WTC11 (cell line): ENCODE measurements around the gene TMEM258. TPM values are rescaled to one million over a fixed set of nuclear protein-coding genes. Genes with fewer than 3 reads are reported as not detected.

Experiments
- ATAC-seq: fragments of 200-7000 bp; cut with Tn5 transposase; 2 replicates; pipeline ENCODE4 v1.10.0; 2021; ENCODE audit warnings: mild to moderate bottlenecking, moderate library complexity
- CTCF ChIA-PET: fragments of 300-600 bp; sonication (Branson Sonifier 250); formaldehyde crosslinking; loops from one replicate; lab custom pipeline; 2021; ENCODE audit warnings: antibody characterized with exemption; lab: Charles Lee
- POLR2A ChIA-PET: fragments of 350-600 bp; sonication (Branson Sonifier 250); formaldehyde crosslinking; loops from one replicate; lab custom pipeline; 2021; ENCODE audit warnings: antibody characterized with exemption; lab: Charles Lee
- DNase-seq: peaks from one replicate; pipeline ENCODE4 v3.0.0; 2021; ENCODE audit warnings: low spot score
- H3K27ac Mint-ChIP-seq: 2 replicates; pipeline ENCODE4 v1.8.0; 2021; ENCODE audit warnings: mixed read lengths
- H3K27me3 Mint-ChIP-seq: 2 replicates; pipeline ENCODE4 v1.8.0; 2021; ENCODE audit warnings: low read depth, mild to moderate bottlenecking, moderate library complexity, mixed read lengths
- H3K36me3 Mint-ChIP-seq: 2 replicates; pipeline ENCODE4 v1.8.0; 2021; ENCODE audit warnings: mixed read lengths
- H3K4me1 Mint-ChIP-seq: 2 replicates; pipeline ENCODE4 v1.8.0; 2022; ENCODE audit warnings: mixed read lengths
- H3K4me3 Mint-ChIP-seq: 2 replicates; pipeline ENCODE4 v1.8.0; 2021; ENCODE audit warnings: mild to moderate bottlenecking, moderate library complexity, mixed read lengths
- H3K9me3 Mint-ChIP-seq: 2 replicates; pipeline ENCODE4 v1.8.0; 2021; ENCODE audit warnings: mixed read lengths
- CBFB ChIP-seq: sonication (generic); formaldehyde crosslinking; IDR thresholded peaks from 2 replicates; pipeline ENCODE4 v1.8.1; 2022; ENCODE audit warnings: mild to moderate bottlenecking, low read depth, missing genetic modification reagents
- ETV6 ChIP-seq: sonication (generic); formaldehyde crosslinking; IDR thresholded peaks from 2 replicates; pipeline ENCODE4 v1.8.1; 2022; ENCODE audit warnings: mild to moderate bottlenecking, missing genetic modification reagents
- GABPB1 ChIP-seq: sonication (generic); formaldehyde crosslinking; IDR thresholded peaks from 2 replicates; pipeline ENCODE4 v1.8.1; 2023; ENCODE audit warnings: mild to moderate bottlenecking, missing genetic modification reagents
- HMGA2 ChIP-seq: fragments of 250-450 bp; sonication (Bioruptor Pico); IDR thresholded peaks from 2 replicates; pipeline ENCODE4 v1.4.0; 2021; ENCODE audit warnings: mild to moderate bottlenecking, moderate library complexity
- ZNF121 ChIP-seq: sonication (generic); formaldehyde crosslinking; IDR thresholded peaks from 2 replicates; pipeline ENCODE4 v1.8.0; 2023; ENCODE audit warnings: missing genetic modification reagents
- ZNF138 ChIP-seq: sonication (generic); formaldehyde crosslinking; conservative IDR thresholded peaks from 2 replicates; pipeline ENCODE4 v1.8.1; 2022; ENCODE audit warnings: mild to moderate bottlenecking, moderate library complexity, missing genetic modification reagents
- ZNF423 ChIP-seq: fragments of 250-450 bp; sonication (Bioruptor Pico); IDR thresholded peaks from 2 replicates; pipeline ENCODE4 v2.1.2; 2022; ENCODE audit warnings: mild to moderate bottlenecking, moderate library complexity
- total RNA-seq: library from RNA; stranded (reverse); gene quantifications from 3 replicates; pipeline ENCODE4 v1.2.3, GENCODE V29; 2021
- TF ChIP-seq, protein P1 (sequence below): fragments of 250-450 bp; sonication (Bioruptor Pico); IDR thresholded peaks from 2 replicates; pipeline ENCODE4 v1.9.0; 2021; ENCODE audit warnings: mild to moderate bottlenecking
- TF ChIP-seq, protein P2 (sequence below): sonication (generic); formaldehyde crosslinking; IDR thresholded peaks from 2 replicates; pipeline ENCODE4 v1.8.0; 2023; ENCODE audit warnings: missing genetic modification reagents
- TF ChIP-seq, protein P3 (sequence below): sonication (generic); formaldehyde crosslinking; IDR thresholded peaks from 2 replicates; pipeline ENCODE4 v1.8.1; 2022; ENCODE audit warnings: mild to moderate bottlenecking, missing genetic modification reagents, moderate library complexity, borderline replicate concordance
- TF ChIP-seq, protein P4 (sequence below): sonication (generic); formaldehyde crosslinking; IDR thresholded peaks from 2 replicates; pipeline ENCODE4 v1.8.1; 2023; ENCODE audit warnings: mild to moderate bottlenecking, missing genetic modification reagents, borderline replicate concordance
- TF ChIP-seq, protein P5 (sequence below): sonication (generic); formaldehyde crosslinking; IDR thresholded peaks from 2 replicates; pipeline ENCODE4 v1.8.1; 2022; ENCODE audit warnings: mild to moderate bottlenecking, moderate library complexity, missing genetic modification reagents

Gene TMEM258
- total RNA-seq, 1 experiment from 2014 or later, result 175 TPM

DNA sequence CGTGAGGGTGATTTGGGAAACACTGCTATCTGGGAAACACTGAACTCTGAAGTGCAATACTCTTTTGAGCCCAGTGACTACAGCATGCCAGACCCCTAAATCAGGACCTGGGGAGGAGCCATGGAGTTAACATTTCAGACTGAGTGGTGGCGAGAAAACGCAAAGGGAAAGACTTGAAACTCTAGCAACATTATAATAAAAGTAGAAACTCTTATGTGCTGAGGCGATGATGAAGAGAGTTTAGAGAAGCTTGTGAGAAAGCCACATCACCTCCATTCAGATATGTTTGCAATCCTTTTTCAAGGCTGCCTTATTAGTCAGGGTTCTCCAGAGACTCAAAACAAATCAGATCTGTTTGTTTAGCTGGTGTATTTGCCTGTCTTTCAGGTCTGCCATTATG, 2.2 kb upstream of the TMEM258 start (continued):
- no peak for TF ChIP-seq HMGA2 (CRISPR knock-in tag)
- no peak for TF ChIP-seq ZNF138 (CRISPR knock-in tag)
- no peak for TF ChIP-seq GABPB1 (CRISPR knock-in tag)
- no peak for TF ChIP-seq ETV6 (CRISPR knock-in tag)
- TF ChIP-seq, protein P1, sequence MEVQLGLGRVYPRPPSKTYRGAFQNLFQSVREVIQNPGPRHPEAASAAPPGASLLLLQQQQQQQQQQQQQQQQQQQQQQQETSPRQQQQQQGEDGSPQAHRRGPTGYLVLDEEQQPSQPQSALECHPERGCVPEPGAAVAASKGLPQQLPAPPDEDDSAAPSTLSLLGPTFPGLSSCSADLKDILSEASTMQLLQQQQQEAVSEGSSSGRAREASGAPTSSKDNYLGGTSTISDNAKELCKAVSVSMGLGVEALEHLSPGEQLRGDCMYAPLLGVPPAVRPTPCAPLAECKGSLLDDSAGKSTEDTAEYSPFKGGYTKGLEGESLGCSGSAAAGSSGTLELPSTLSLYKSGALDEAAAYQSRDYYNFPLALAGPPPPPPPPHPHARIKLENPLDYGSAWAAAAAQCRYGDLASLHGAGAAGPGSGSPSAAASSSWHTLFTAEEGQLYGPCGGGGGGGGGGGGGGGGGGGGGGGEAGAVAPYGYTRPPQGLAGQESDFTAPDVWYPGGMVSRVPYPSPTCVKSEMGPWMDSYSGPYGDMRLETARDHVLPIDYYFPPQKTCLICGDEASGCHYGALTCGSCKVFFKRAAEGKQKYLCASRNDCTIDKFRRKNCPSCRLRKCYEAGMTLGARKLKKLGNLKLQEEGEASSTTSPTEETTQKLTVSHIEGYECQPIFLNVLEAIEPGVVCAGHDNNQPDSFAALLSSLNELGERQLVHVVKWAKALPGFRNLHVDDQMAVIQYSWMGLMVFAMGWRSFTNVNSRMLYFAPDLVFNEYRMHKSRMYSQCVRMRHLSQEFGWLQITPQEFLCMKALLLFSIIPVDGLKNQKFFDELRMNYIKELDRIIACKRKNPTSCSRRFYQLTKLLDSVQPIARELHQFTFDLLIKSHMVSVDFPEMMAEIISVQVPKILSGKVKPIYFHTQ (CRISPR knock-in tag), result no peak
- TF ChIP-seq, protein P2, sequence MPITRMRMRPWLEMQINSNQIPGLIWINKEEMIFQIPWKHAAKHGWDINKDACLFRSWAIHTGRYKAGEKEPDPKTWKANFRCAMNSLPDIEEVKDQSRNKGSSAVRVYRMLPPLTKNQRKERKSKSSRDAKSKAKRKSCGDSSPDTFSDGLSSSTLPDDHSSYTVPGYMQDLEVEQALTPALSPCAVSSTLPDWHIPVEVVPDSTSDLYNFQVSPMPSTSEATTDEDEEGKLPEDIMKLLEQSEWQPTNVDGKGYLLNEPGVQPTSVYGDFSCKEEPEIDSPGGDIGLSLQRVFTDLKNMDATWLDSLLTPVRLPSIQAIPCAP, result no peak
- no peak for TF ChIP-seq ZNF423 (CRISPR knock-in tag)
- no peak for TF ChIP-seq CBFB (CRISPR knock-in tag)
- TF ChIP-seq, protein P3, sequence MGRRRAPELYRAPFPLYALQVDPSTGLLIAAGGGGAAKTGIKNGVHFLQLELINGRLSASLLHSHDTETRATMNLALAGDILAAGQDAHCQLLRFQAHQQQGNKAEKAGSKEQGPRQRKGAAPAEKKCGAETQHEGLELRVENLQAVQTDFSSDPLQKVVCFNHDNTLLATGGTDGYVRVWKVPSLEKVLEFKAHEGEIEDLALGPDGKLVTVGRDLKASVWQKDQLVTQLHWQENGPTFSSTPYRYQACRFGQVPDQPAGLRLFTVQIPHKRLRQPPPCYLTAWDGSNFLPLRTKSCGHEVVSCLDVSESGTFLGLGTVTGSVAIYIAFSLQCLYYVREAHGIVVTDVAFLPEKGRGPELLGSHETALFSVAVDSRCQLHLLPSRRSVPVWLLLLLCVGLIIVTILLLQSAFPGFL, result no peak
- TF ChIP-seq, protein P4, sequence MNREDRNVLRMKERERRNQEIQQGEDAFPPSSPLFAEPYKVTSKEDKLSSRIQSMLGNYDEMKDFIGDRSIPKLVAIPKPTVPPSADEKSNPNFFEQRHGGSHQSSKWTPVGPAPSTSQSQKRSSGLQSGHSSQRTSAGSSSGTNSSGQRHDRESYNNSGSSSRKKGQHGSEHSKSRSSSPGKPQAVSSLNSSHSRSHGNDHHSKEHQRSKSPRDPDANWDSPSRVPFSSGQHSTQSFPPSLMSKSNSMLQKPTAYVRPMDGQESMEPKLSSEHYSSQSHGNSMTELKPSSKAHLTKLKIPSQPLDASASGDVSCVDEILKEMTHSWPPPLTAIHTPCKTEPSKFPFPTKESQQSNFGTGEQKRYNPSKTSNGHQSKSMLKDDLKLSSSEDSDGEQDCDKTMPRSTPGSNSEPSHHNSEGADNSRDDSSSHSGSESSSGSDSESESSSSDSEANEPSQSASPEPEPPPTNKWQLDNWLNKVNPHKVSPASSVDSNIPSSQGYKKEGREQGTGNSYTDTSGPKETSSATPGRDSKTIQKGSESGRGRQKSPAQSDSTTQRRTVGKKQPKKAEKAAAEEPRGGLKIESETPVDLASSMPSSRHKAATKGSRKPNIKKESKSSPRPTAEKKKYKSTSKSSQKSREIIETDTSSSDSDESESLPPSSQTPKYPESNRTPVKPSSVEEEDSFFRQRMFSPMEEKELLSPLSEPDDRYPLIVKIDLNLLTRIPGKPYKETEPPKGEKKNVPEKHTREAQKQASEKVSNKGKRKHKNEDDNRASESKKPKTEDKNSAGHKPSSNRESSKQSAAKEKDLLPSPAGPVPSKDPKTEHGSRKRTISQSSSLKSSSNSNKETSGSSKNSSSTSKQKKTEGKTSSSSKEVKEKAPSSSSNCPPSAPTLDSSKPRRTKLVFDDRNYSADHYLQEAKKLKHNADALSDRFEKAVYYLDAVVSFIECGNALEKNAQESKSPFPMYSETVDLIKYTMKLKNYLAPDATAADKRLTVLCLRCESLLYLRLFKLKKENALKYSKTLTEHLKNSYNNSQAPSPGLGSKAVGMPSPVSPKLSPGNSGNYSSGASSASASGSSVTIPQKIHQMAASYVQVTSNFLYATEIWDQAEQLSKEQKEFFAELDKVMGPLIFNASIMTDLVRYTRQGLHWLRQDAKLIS (CRISPR knock-in tag), result no peak

DNA sequence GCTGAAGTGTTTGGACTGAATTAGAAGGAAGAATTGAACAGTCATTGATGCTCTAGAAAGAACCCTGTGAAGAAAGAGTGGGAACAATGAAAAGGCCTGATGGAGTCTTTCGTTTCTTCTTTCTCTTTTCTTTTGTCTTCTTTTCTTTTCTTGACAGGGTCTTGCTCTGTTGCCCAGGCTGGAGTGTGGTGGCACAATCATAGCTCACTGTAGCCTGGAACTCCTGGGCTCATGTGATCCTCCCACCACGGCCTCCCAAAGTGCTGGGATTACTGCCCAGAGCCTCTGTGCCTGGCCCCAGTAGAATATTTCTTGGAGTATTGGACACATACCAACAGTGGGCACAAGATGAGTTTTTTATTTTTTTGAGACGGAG, 1.4 kb upstream of the TMEM258 start:
- ATAC-seq (no peak), DNase-seq (no peak)
- H3K4me3 Mint-ChIP-seq, result peak overlapping the region; percentile 94
- ChIA-PET POLR2A (interaction anchor here (2.3 kb wide), 1 partner anchor 22 kb away, joined by 18 read pairs; the partner anchor contains the start of gene FADS1), CTCF (interaction anchor here (1.1 kb wide), 1 partner anchor 288 kb away, joined by 3 read pairs; no protein-coding TSS in a partner anchor)
- H3K4me1 Mint-ChIP-seq, result peaks cover 21% of the 10 kb centered on the region
- no peaks in the 10 kb centered on the region for H3K27me3 Mint-ChIP-seq
- no peaks in the 10 kb centered on the region for H3K9me3 Mint-ChIP-seq
- peak overlapping the region; percentile 79; the same call in 1 of the 2 replicates for H3K27ac Mint-ChIP-seq
- peak; percentile 78 for TF ChIP-seq ZNF121 (CRISPR knock-in tag)
- TF ChIP-seq, protein P2, result no peak
- TF ChIP-seq, protein P5, sequence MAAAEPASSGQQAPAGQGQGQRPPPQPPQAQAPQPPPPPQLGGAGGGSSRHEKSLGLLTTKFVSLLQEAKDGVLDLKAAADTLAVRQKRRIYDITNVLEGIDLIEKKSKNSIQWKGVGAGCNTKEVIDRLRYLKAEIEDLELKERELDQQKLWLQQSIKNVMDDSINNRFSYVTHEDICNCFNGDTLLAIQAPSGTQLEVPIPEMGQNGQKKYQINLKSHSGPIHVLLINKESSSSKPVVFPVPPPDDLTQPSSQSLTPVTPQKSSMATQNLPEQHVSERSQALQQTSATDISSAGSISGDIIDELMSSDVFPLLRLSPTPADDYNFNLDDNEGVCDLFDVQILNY (CRISPR knock-in tag), result no peak
- peaks cover 37% of the 10 kb centered on the region for H3K36me3 Mint-ChIP-seq
